ENCODE measurements around the gene SMTNL1.
A peak's percentile ranks its signal among the peaks of the same experiment; 100 is the strongest.

DNA sequence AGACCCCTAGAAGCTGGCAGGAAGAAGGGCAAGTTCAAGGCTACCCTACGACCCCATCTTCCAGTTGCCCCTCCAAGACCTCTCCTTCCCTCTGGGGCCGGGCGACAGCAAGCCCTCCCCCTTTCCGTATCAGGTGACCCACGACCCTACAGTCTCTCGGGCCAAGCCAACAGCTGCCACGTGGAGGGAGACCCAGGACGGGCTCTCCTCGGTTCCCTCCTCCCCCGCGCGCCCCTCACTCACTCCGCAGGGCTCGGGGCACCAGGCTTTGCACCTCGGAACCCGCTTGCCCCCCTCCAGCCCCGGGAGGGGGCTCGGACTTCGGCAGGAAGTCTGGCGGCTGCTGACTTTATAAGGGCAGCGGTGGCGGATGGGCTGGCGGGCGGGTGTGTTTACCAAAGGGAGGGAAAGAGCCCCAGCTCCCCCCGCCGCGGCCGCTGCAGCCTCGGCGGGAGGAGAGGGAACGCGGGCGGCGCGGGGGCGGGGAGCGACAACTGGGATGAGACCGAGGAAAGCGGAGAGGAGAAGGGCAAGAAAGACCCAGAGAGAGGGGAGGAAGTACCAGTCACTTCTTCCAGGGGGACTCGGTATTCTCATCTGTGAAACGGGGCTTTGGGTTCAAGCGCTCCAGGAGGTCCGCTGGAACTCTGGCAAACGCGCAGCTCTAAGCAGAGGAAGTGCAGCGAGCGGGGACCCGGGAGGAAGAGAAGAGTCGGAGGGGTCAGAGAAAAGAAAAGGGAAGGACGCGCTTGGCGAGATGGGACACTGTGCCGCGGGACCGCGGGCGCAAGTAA, 22.7 kb upstream of the SMTNL1 start:
- TF ChIP-seq CTCF (IDR thresholded peaks at IDR 0.05; ENCODE audit: low read depth, low read length, missing input control): no peak
- TF ChIP-seq TAF1 (conservative IDR thresholded peaks at IDR 0.05): no peak
- TF ChIP-seq FOXA1 (IDR thresholded peaks at IDR 0.05): no peak
- TF ChIP-seq SP1 (IDR thresholded peaks at IDR 0.05): no peak
- peak in 1 of 2 donors; percentile 80 for TF ChIP-seq EGR1 (IDR thresholded peaks at IDR 0.05; ENCODE audit: low read depth in 2 of 2)
- TF ChIP-seq RAD21 (IDR thresholded peaks at IDR 0.05): peak in 1 of 2 donors; percentile 23
- TF ChIP-seq, protein P1, sequence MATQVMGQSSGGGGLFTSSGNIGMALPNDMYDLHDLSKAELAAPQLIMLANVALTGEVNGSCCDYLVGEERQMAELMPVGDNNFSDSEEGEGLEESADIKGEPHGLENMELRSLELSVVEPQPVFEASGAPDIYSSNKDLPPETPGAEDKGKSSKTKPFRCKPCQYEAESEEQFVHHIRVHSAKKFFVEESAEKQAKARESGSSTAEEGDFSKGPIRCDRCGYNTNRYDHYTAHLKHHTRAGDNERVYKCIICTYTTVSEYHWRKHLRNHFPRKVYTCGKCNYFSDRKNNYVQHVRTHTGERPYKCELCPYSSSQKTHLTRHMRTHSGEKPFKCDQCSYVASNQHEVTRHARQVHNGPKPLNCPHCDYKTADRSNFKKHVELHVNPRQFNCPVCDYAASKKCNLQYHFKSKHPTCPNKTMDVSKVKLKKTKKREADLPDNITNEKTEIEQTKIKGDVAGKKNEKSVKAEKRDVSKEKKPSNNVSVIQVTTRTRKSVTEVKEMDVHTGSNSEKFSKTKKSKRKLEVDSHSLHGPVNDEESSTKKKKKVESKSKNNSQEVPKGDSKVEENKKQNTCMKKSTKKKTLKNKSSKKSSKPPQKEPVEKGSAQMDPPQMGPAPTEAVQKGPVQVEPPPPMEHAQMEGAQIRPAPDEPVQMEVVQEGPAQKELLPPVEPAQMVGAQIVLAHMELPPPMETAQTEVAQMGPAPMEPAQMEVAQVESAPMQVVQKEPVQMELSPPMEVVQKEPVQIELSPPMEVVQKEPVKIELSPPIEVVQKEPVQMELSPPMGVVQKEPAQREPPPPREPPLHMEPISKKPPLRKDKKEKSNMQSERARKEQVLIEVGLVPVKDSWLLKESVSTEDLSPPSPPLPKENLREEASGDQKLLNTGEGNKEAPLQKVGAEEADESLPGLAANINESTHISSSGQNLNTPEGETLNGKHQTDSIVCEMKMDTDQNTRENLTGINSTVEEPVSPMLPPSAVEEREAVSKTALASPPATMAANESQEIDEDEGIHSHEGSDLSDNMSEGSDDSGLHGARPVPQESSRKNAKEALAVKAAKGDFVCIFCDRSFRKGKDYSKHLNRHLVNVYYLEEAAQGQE (IDR thresholded peaks at IDR 0.05): no peak
